ENCODE results near the gene TP63. TPM values are rescaled to one million over a fixed set of nuclear protein-coding genes. Genes with fewer than 3 reads are reported as not detected.

TP63 gene
- polyA plus RNA-seq, 3 donors: not detected

DNA sequence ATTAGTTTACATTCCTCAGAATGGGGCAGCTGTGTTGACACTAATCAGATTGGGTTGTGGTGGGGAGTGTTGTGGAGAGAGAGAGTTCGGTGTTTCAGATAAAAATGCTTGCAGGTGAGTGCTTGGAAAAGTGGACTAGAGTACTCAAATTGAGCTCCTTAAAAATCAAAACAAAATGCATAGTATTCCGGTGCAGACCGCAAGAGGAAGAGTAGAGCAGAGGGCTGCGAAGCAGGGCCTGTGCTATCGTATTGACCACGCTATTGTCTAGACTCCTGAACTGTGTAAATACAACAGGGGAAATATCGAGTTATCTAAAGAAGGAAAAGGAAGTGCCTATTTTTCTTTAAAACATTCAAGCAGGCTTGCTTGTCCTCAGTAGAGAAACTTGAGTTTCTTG, 159.5 kb downstream of the TP63 start:
- no peaks in the 10 kb centered on the region for H3K36me3 Mint-ChIP-seq
- TF ChIP-seq, protein P1, sequence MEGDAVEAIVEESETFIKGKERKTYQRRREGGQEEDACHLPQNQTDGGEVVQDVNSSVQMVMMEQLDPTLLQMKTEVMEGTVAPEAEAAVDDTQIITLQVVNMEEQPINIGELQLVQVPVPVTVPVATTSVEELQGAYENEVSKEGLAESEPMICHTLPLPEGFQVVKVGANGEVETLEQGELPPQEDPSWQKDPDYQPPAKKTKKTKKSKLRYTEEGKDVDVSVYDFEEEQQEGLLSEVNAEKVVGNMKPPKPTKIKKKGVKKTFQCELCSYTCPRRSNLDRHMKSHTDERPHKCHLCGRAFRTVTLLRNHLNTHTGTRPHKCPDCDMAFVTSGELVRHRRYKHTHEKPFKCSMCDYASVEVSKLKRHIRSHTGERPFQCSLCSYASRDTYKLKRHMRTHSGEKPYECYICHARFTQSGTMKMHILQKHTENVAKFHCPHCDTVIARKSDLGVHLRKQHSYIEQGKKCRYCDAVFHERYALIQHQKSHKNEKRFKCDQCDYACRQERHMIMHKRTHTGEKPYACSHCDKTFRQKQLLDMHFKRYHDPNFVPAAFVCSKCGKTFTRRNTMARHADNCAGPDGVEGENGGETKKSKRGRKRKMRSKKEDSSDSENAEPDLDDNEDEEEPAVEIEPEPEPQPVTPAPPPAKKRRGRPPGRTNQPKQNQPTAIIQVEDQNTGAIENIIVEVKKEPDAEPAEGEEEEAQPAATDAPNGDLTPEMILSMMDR (IDR thresholded peaks at IDR 0.05): no peak
- no peak overlapping the region for H2AFZ ChIP-seq (ENCODE audit: insufficient read depth, low read depth, low read length, poor library complexity, severe bottlenecking)
- no peak for DNase-seq
- H3K79me2 ChIP-seq (ENCODE audit: insufficient read depth, low read length): no peaks in the 10 kb centered on the region
- no peaks in the 10 kb centered on the region for H3K4me1 Mint-ChIP-seq
- no peaks in the 10 kb centered on the region for H4K20me1 ChIP-seq (ENCODE audit: insufficient read depth, low read length)
- no peaks in the 10 kb centered on the region for H3K27me3 ChIP-seq (ENCODE audit: control insufficient read depth in 2 of 2, insufficient read depth in 2 of 2, low read length in 2 of 2)
- no peak overlapping the region for H3K27ac ChIP-seq (ENCODE audit: low read depth in 1 of 2, low read length in 2 of 2)
- intact Hi-C loops (cut with micrococcal nuclease): no loop called here
- H3K9me3 Mint-ChIP-seq: peaks cover 0 to 2% (median 0%) of the 10 kb centered on the region in 7 donors
- WGBS (ENCODE audit: insufficient coverage): 0% methylated on average over 3 of the region's 7 CpGs
- no peaks in the 10 kb centered on the region for H3K4me1 ChIP-seq (ENCODE audit: control insufficient read depth in 1 of 2, insufficient read depth in 2 of 2, low read length in 2 of 2)
- no peak overlapping the region for H3K4me2 ChIP-seq (replicated peaks; ENCODE audit: extremely low read depth, low read length, poor library complexity, severe bottlenecking)
- H3K27me3 Mint-ChIP-seq (ENCODE audit: low read depth in 3 of 3): peaks cover 0 to 1% (median 0%) of the 10 kb centered on the region in 3 donors
- H3K4me3 Mint-ChIP-seq: no peak overlapping the region
- no peak overlapping the region for H3K27ac Mint-ChIP-seq
- no peak overlapping the region for H3K9ac ChIP-seq (ENCODE audit: insufficient read depth, low read length, poor library complexity, severe bottlenecking)
- no peaks in the 10 kb centered on the region for H3K36me3 ChIP-seq (replicated peaks in 1 of 2; ENCODE audit: control insufficient read depth in 1 of 2, insufficient read depth in 2 of 2, low read length in 2 of 2)
- H3K9me3 ChIP-seq (replicated peaks in 1 of 2; ENCODE audit: control insufficient read depth in 1 of 2, insufficient read depth in 1 of 2, low read length in 2 of 2): no peaks in the 10 kb centered on the region
- no peak overlapping the region for H3K4me3 ChIP-seq (replicated peaks in 1 of 3; ENCODE audit: low read depth in 2 of 3, low read length in 3 of 3)

DNA sequence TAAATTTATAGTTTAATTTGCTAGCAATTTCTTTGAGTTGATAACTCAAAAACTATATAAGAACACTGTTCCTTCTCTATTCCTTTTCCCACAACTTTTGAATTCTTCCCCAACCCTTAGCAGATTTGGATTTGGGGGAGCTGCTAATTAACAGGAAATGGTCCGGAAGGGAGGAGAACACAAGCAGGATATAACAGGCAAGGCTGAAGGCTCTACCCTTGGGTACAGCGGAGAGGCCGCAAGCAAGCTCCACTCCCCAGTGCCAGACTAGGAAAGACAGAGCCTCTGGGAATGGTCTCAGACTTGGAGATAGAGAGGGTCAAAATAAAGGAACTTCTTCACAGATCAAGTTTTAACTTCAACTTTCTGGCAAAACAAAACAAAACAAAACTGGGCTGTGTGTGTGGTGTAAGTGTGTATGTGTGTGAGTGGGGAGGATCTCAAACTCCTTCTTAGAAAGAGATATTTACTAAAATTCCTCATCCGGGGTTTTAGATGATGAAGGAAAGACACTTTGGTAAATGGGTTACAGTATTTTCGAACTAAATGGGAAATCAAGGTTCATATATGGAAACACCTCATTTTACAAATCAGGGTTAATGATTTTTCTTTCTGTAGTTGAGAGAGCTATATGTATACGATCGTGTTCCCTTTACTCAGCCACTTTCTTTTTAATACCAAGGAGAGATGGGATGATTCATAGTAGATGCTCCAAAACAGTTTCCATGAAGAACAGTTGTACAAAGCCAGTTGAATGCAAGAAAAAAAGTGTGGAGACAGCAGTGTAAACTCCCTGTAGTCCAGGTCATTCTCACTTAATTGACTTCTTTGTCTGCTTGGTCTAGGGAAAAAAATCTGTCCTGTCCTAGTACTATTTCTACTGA, 161.1 kb downstream of the TP63 start:
- Histone ChIP-seq H3K4me3 (replicated peaks in 1 of 3; ENCODE audit: low read depth in 2 of 3, low read length in 3 of 3) (no peak overlapping the region), H3K79me2 (ENCODE audit: insufficient read depth, low read length) (no peaks in the 10 kb centered on the region), H3K36me3 (replicated peaks in 1 of 2; ENCODE audit: control insufficient read depth in 1 of 2, insufficient read depth in 2 of 2, low read length in 2 of 2) (no peaks in the 10 kb centered on the region), H4K20me1 (ENCODE audit: insufficient read depth, low read length) (no peaks in the 10 kb centered on the region), H3K9me3 (replicated peaks in 1 of 2; ENCODE audit: control insufficient read depth in 1 of 2, insufficient read depth in 1 of 2, low read length in 2 of 2) (no peaks in the 10 kb centered on the region), H3K4me1 (ENCODE audit: control insufficient read depth in 1 of 2, insufficient read depth in 2 of 2, low read length in 2 of 2) (no peaks in the 10 kb centered on the region), H3K27me3 (ENCODE audit: control insufficient read depth in 2 of 2, insufficient read depth in 2 of 2, low read length in 2 of 2) (no peaks in the 10 kb centered on the region), H3K4me2 (replicated peaks; ENCODE audit: extremely low read depth, low read length, poor library complexity, severe bottlenecking) (no peak overlapping the region), H2AFZ (ENCODE audit: insufficient read depth, low read depth, low read length, poor library complexity, severe bottlenecking) (no peak overlapping the region), H3K27ac (ENCODE audit: low read depth in 1 of 2, low read length in 2 of 2) (no peak overlapping the region), H3K9ac (ENCODE audit: insufficient read depth, low read length, poor library complexity, severe bottlenecking) (no peak overlapping the region)
- WGBS (ENCODE audit: insufficient coverage): no CpG with 5 or more reads among the region's 7 CpGs
- intact Hi-C loops (cut with micrococcal nuclease): no loop called here
- no peaks in the 10 kb centered on the region for H3K4me1 Mint-ChIP-seq
- H3K36me3 Mint-ChIP-seq: no peaks in the 10 kb centered on the region
- peaks cover 0 to 1% (median 0%) of the 10 kb centered on the region in 3 donors for H3K27me3 Mint-ChIP-seq (ENCODE audit: low read depth in 3 of 3)
- H3K4me3 Mint-ChIP-seq: no peak overlapping the region
- DNase-seq: no peak
- no peak overlapping the region for H3K27ac Mint-ChIP-seq
- H3K9me3 Mint-ChIP-seq: peaks cover 0 to 2% (median 0%) of the 10 kb centered on the region in 7 donors
- TF ChIP-seq, protein P1 (IDR thresholded peaks at IDR 0.05): no peak

Data from CD14-positive monocyte (primary cell).